K562 (cell line): ENCODE measurements around the gene SLAIN1. TPM values are rescaled to one million over a fixed set of nuclear protein-coding genes. Genes with fewer than 3 reads are reported as not detected.

Source experiments
- ATAC-seq: fragments of 200-7000 bp; cut with Tn5 transposase; 3 replicates; pipeline ENCODE4 v1.9.1; 2020; ENCODE audit warnings: moderate library complexity
- BruUV-seq: library from RNA; stranded (reverse); fragments of 400-500 nt; replicated peaks from 2 replicates; lab custom pipeline; 2021; lab: Mats Ljungman, UMichigan
- CTCF ChIA-PET: fragments of 300-600 bp; formaldehyde crosslinking; extraction: SDS; loops from one replicate; lab custom pipeline; 2021; ENCODE audit warnings: low intra/inter-chr PET ratio; lab: Yijun Ruan, JAX
- POLR2A ChIA-PET: fragments of 300-600, 350-650 bp; sonication (Branson Sonifier 250); formaldehyde crosslinking; extraction: SDS; loops from one replicate; lab custom pipeline; 2021; ENCODE audit warnings: antibody characterized with exemption, inconsistent platforms; lab: Yijun Ruan, JAX
- DNase-seq, 4 experiments: peaks; one replicate each; pipeline versions ENCODE4 v3.0.0 to v3.0.0-alpha.2; 2011 to 2018; ENCODE audit warnings: low spot score in 3 of 4, mixed read lengths in 3 of 4; ENCODE audit errors: extremely low read depth in 1 of 4
- FAIRE-seq: peaks from 2 replicates; lab custom pipeline; 2011; peaks lifted over from hg19 to GRCh38; lab: Jason Lieb, UNC
- H2AFZ ChIP-seq: 2 replicates; pipeline ENCODE4 v1.6.0; 2011; ENCODE audit warnings: low read depth, low read length, control low read depth, inconsistent platforms
- H3K27ac ChIP-seq: fragments of 200-600 bp; 3 replicates; pipeline ENCODE4 v1.8.0; 2011; ENCODE audit warnings: low read depth, mild to moderate bottlenecking, control low read depth, inconsistent platforms, low read length, moderate library complexity, mixed read lengths; ENCODE audit errors: extremely low read depth
- H3K27me3 ChIP-seq, 2 experiments: fragments of 300-600 bp in 1 of 2; 2 replicates in 1 of 2; 3 replicates in 1 of 2; pipeline versions ENCODE4 v1.6.0 to v1.8.0; 2011; ENCODE audit warnings: inconsistent platforms in 2 of 2, low read length in 2 of 2, mild to moderate bottlenecking in 1 of 2, mixed read lengths in 1 of 2, moderate library complexity in 1 of 2; ENCODE audit not compliant: control insufficient read depth in 2 of 2, insufficient read depth in 2 of 2
- H3K36me3 ChIP-seq: fragments of 300-600 bp; 3 replicates; pipeline ENCODE4 v1.8.0; 2011; ENCODE audit warnings: mild to moderate bottlenecking, low read length, inconsistent platforms; ENCODE audit not compliant: control insufficient read depth, insufficient read depth
- H3K4me1 ChIP-seq, 2 experiments: fragments of 200-600 bp in 1 of 2; replicated peaks in 1 of 2; 2 replicates in 1 of 2; 3 replicates in 1 of 2; pipeline versions ENCODE4 v1.5.1 to v1.8.0; 2011; ENCODE audit warnings: inconsistent platforms in 2 of 2, low read length in 2 of 2, mild to moderate bottlenecking in 1 of 2, mixed read lengths in 1 of 2, moderate library complexity in 1 of 2; ENCODE audit not compliant: control insufficient read depth in 2 of 2, insufficient read depth in 2 of 2
- H3K4me2 ChIP-seq: 2 replicates; pipeline ENCODE4 v1.6.1; 2011; ENCODE audit warnings: low read length, control low read depth, inconsistent platforms, mixed read lengths; ENCODE audit not compliant: insufficient read depth
- H3K4me3 ChIP-seq: fragments of 200-600 bp; sonication (generic), shearing (Covaris generic); 2 replicates; pipeline ENCODE4 v1.5.1; 2016; ENCODE audit warnings: control low read depth, inconsistent platforms
- H3K79me2 ChIP-seq: fragments of 200-600 bp; 3 replicates; pipeline ENCODE4 v1.8.0; 2011; ENCODE audit warnings: low read length, inconsistent platforms; ENCODE audit not compliant: control insufficient read depth, insufficient read depth
- H3K9ac ChIP-seq, 2 experiments: 2 replicates each; pipeline versions ENCODE4 v1.6.0 to v1.6.1; 2011; ENCODE audit warnings: low read depth in 2 of 2, low read length in 2 of 2, control low read depth in 1 of 2, inconsistent platforms in 1 of 2, mild to moderate bottlenecking in 1 of 2, mixed read lengths in 1 of 2; ENCODE audit not compliant: insufficient read depth in 1 of 2
- H3K9me1 ChIP-seq: one replicate; pipeline ENCODE4 v1.6.0; 2011; ENCODE audit warnings: inconsistent platforms, mild to moderate bottlenecking, low read length, moderate library complexity; ENCODE audit not compliant: control insufficient read depth, insufficient read depth
- H3K9me3 ChIP-seq: replicated peaks from 2 replicates; pipeline ENCODE4 v1.5.1; 2011; ENCODE audit warnings: low read depth, low read length, inconsistent platforms; ENCODE audit not compliant: control insufficient read depth, insufficient read depth
- H4K20me1 ChIP-seq: replicated peaks from 2 replicates; pipeline ENCODE4 v1.6.1; 2011; ENCODE audit warnings: low read length, inconsistent platforms, mixed read lengths; ENCODE audit not compliant: control insufficient read depth, insufficient read depth
- BRF1 ChIP-seq: IDR thresholded peaks from 3 replicates; pipeline ENCODE4 v1.6.1; 2011; ENCODE audit warnings: borderline replicate concordance, mild to moderate bottlenecking; ENCODE audit not compliant: insufficient read length; ENCODE audit errors: extremely low read depth
- CCNT2 ChIP-seq: IDR thresholded peaks from 2 replicates; pipeline ENCODE4 v1.6.1; 2011; ENCODE audit warnings: borderline replicate concordance, low read depth, mild to moderate bottlenecking, moderate library complexity, mixed read lengths, low read length; ENCODE audit not compliant: insufficient read length; ENCODE audit errors: extremely low read depth
- ETV1 ChIP-seq: fragments of 450-650 bp; conservative IDR thresholded peaks from 2 replicates; pipeline ENCODE4 v1.6.1; 2016; ENCODE audit warnings: missing genetic modification characterization, control low read depth, low read depth, missing compliant biosample characterization
- NRF1 ChIP-seq, 2 experiments: fragments of 450-650 bp; IDR thresholded peaks in 1 of 2; conservative IDR thresholded peaks in 1 of 2; 2 replicates each; pipeline ENCODE4 v1.6.1; 2014; ENCODE audit warnings: mild to moderate bottlenecking in 2 of 2
- TCF15 ChIP-seq: fragments of 250-450 bp; sonication (Bioruptor Pico); IDR thresholded peaks from 2 replicates; pipeline ENCODE4 v1.8.0; 2022; ENCODE audit warnings: moderate library complexity, mild to moderate bottlenecking, inconsistent platforms
- USF2 ChIP-seq: sonication (generic); formaldehyde crosslinking; IDR thresholded peaks from 2 replicates; pipeline ENCODE4 v1.5.0; 2020; ENCODE audit warnings: missing genetic modification reagents
- ZHX1 ChIP-seq: fragments of 150-350 bp; conservative IDR thresholded peaks from 2 replicates; pipeline ENCODE4 v1.6.1; 2014; ENCODE audit warnings: low read length
- ZNF121 ChIP-seq: sonication (generic); formaldehyde crosslinking; conservative IDR thresholded peaks from 2 replicates; pipeline ENCODE4 v1.8.0; 2022; ENCODE audit warnings: missing genetic modification reagents
- ZNF407 ChIP-seq: fragments of 450-650 bp; IDR thresholded peaks from 2 replicates; pipeline ENCODE4 v1.6.1; 2016; ENCODE audit warnings: low read depth
- in situ Hi-C: fragments of 300-500 bp; cut with MboI; formaldehyde crosslinking; loops from 4 replicates; pipeline ENCODE4 v1.15.0; 2018; ENCODE audit warnings: inconsistent platforms, mixed read lengths
- intact Hi-C: fragments of 100-400 bp; cut with micrococcal nuclease; formaldehyde crosslinking; loops from 2 replicates; pipeline ENCODE4 v1.14.2; 2022
- polyA plus RNA-seq, 8 experiments: library from polyadenylated mRNA; depleted of rRNA in 4 of 8; stranded (reverse) in 5 of 8; unstranded in 3 of 8; fragments of >200 nt; fragmentation: Nextera tagmentation in 2 of 8; fragmentation: Illumina TruSeq in 1 of 8; extraction: Ambion mirVana in 2 of 8; extraction: Trizol in 1 of 8; gene quantifications; 2 replicates each; pipeline versions ENCODE4 v1.2.1 to v1.2.3, GENCODE V29; 2011 to 2014; ENCODE audit warnings: inconsistent platforms in 1 of 8, missing spikeins in 1 of 8
- total RNA-seq, 7 experiments: library from RNA; depleted of rRNA in 6 of 7; stranded (reverse); fragments of >200 nt in 6 of 7; fragmentation: Illumina TruSeq in 2 of 7; extraction: Trizol in 2 of 7; gene quantifications; 2 replicates each; pipeline versions ENCODE4 v1.2.1 to v1.2.3, GENCODE V29; 2011 to 2021; ENCODE audit warnings: low replicate concordance in 1 of 7

SLAIN1 gene
- total and polyA plus RNA-seq, 9 of the 15 experiments (the other 6 are each of a cell fraction or from before 2014, with no cell fraction given): 0.07 to 0.40 (median 0.10) TPM; not detected in 3

GRCh38 chr13:77719128-77719527 is 21.6 kb downstream of the SLAIN1 start:
- no peak for FAIRE-seq
- TF ChIP-seq USF2 (CRISPR knock-in tag): no peak
- no peak for TF ChIP-seq TCF15
- no peak for TF ChIP-seq ZHX1
- TF ChIP-seq ETV1 (tag): no peak
- no peak for TF ChIP-seq ZNF407
- no peak for TF ChIP-seq BRF1
- TF ChIP-seq NRF1 (conservative IDR thresholded peaks at IDR 0.05 in 1 of 2, IDR thresholded peaks at IDR 0.05 in 1 of 2): no peak
- no peak for TF ChIP-seq CCNT2
- TF ChIP-seq ZNF121: no peak

More at GRCh38 chr13:77719128-77719527, 21.6 kb downstream of the SLAIN1 start:
- Histone ChIP-seq H3K9me1 (no peaks in the 10 kb centered on the region), H3K79me2 (no peaks in the 10 kb centered on the region), H3K27me3 (no peaks in the 10 kb centered on the region), H3K36me3 (no peaks in the 10 kb centered on the region), H3K4me3 (no peak overlapping the region), H3K9me3 (no peaks in the 10 kb centered on the region), H3K27ac (no peak overlapping the region), H4K20me1 (no peaks in the 10 kb centered on the region), H3K9ac (no peak overlapping the region), H3K4me1 (no peaks in the 10 kb centered on the region), H3K4me2 (no peak overlapping the region), H2AFZ (no peak overlapping the region)
- in situ Hi-C loops (no loop called here), intact Hi-C loops (no loop called here)
- DNase-seq: no peak
- no peak for ATAC-seq
- ChIA-PET POLR2A (no interaction called here), CTCF (no interaction called here)
- no TSS peak for BruUV-seq
